ENCODE data around the gene SLC30A3. TPM values are rescaled to one million over a fixed set of nuclear protein-coding genes. Genes with fewer than 3 reads are reported as not detected.
A peak's percentile ranks its signal among the peaks of the same experiment; 100 is the strongest.

SLC30A3 gene
- total RNA-seq, 1 donor from 2014 or later = 9.4 TPM

DNA sequence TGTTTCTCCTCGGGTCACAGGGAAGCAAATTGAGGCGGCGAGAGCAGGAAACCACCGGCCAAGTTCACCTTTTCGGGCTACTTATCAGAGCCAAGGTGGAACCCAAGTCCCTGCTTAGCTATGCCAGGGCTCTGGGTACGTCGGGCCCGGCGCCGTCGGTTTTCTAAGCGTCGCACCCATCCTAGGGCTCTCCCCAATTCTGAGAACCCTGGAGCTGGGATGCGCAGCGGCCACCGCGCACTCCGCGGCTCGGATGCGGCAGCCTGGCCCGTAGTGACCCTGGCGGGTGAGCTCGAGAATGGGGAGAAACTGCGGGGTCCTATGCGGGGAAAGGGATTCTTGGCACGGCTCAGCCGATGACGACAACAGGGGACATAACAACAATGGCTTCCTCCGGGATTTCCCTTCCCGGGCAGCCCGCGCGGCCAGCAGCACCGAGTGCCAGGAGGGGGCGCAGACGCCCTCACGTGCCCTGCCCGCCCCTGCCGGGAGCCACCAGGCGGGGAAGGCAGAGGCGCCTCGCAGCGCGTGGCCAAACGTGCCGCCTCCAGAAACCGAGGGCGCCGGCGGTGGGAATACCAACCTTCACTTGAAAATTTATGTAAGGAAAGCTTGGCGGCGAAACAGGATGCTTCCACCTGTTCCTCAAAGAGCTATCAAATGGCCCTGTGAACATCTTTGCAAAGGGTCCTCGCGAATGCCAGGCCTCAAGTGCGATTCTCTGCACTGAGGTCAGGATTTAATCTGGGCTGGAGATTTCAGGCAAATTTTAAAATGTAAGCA is 2.1 kb upstream of the SLC30A3 start:
- intact Hi-C loops (cut with micrococcal nuclease) = no loop called here
- peak; percentile 85 for DNase-seq
- peak; percentile 76 for ATAC-seq

DNA sequence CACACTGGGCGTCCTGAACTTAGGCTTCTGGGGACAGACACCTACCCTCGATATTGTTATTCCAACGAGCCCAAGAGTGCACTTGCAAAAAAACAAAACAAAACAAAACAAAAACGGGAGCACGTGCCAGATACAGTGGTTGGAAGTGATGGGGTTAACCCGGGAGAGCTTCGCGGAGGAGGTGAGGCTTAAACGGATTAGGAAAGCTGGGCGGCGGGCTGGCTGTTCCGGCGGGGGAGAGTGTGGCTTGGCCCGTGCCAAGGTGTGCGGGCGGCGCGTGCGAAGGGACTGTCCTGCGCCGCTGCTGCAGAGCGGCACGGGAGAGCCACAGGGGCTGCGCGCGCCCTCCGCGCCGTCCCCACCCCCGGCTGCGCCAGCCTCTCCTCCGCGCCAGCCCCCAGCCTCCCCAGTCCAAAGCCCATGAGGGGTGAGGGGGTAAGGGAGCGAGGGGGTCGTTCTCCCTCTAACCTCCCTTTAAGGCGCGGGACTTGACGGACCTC is 1.5 kb upstream of the SLC30A3 start:
- ATAC-seq = peak; percentile 62
- intact Hi-C loops (cut with micrococcal nuclease) = no loop called here
- no peak for DNase-seq

DNA sequence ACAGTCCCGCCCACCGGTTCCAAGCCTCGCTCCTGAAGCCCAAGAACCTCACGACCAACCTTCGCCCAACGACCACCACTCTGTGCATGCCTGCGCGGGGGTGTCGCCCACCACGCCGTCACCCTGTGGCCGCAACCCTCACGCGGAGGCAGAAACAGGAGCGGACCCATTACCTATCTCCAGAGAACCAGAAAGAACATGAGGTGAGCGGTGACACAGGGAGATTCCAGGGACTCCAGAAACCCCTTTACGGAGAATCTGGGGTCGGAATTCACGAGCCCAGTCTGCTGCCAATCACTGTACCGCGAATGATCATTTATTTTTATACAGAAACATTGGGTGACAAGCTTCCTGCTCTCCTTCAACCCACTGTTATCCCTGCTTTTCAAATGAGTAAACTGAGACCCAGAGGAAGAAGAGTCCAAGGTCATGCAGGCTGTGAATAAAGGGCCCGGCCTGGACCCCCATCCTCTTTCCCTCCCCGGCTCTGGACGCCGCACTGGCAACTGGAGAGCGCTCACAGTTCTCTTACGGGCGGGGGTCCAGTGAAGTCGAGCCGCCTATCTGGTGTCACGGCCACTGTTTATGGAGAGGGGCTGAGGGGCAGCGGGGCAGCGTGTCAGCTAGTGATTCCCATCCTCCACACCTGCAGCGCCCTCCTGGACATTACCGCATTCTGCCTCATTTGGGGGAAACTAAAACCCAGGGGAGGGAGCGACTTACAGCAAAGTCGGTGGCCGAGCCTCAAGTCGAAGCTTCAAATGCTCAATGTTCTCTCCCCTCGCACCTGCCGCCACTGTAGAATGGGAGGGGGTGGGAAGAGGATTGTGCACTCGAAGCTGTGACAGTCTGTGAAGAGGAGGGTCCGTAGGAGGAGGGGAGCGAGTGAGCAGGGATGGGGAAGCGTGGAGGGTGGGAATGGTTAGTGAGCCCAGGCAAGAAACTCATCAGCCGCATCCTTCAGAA is 723 bp upstream of the SLC30A3 start:
- DNase-seq = no peak
- intact Hi-C loops (cut with micrococcal nuclease) = no loop called here
- no peak for ATAC-seq

DNA sequence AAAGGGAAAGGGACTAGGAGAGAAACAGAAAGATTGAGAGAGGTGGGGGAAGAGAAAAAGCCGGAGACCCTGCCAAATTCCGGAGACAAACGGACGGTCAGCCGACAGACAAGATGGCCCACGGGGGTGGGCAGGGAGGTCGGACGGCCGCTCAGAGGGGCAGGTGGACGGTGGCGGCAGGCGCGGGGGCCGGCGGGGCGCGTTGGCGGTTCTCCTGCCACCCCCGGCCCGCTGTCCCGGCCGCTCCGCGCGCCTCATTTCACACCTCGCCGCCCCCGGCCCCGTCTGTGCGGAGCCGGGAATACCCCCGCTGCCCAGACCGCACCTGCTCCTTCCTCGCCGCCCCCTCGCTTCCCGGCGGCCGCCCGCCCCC is 935 bp downstream of the SLC30A3 start:
- DNase-seq (no peak), ATAC-seq (no peak)
- intact Hi-C loops (cut with micrococcal nuclease) = no loop called here

DNA sequence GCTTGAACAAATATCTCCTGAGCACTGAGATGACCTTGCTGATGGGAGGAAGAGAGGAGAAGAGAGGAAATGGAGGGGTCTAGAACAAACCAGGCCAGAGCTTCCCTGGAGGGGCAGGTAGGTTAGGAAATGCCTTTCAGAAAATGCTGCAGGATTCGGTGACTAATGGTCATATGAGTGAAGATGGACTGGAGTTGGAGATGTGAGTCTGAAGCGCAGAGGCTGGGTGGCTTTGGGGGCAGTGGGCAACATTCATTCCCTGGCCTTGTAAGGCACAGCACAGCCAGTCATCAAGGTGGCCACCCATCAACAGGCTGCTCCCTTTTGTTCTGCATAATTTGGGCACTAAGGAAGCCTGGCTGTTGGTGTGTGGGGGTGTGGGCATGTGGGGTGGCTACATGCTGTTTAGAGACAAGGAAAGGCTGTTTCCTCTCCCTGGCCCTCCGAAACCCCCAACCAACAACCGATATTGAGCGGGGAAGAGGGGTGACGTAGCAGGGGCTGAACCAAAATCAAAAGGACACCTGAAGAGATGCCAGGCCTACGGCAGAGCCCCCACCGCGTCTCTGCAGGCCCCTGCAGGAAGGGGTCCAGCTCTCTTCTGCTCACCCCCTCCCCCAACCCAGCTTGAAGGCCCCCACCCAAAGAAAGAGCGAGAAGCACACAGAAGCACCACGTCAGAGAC is 1.5 kb downstream of the SLC30A3 start:
- ATAC-seq (no peak), DNase-seq (no peak)
- intact Hi-C loops (cut with micrococcal nuclease) = no loop called here

DNA sequence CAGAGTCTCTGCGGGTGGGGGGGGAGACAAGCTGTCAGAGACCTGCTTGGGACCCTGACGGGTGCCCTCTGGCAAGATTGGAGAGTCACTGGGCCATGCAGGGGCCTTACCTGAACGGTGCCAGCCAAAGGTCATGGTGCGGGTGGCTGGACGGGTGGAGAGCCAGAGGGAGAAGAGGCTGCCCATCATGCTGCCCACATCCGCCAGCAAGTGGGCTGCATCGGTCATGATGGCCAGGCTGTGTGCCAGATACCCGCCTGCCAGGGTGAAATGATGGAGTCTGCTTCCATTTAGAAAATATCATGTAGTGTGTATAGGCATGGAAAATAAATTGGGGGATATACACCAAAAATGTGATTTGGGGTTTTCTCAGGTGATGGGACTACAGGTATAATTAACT is 4.8 kb downstream of the SLC30A3 start:
- DNase-seq = no peak
- intact Hi-C loops (cut with micrococcal nuclease) = no loop called here

DNA sequence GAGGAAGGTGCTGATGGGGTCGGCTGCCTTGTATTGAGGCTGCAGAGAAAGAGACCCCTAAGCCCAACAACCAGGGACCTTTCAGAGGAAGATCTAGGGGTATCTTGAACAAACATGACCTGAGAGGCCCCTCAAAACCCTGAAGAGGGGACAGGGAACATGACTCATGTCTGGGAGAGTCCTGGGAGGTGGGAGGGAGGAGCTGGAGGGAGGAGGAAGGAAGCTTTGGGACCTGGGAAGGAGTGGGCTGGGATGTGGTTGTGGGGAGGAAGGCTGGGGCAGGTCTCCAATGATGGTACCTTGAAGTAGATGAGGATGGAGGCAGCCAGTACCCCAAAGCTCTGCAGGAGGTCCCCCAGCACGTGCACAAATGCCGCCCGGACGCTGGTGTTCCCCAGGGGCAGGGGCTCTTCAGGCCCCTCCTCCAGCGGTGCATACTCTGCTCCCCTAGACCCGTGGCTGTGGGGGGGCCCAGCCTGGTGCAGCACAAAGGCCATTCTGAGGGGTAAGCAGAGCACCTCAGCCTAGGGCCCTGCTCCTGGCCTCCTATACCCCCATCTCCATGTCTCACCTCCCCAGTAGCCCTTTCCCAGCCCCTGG is 5.9 kb downstream of the SLC30A3 start:
- intact Hi-C loops (cut with micrococcal nuclease) = no loop called here

More for the DNA sequence above, 4.8 kb downstream of the SLC30A3 start:
- ATAC-seq = no peak

DNA sequence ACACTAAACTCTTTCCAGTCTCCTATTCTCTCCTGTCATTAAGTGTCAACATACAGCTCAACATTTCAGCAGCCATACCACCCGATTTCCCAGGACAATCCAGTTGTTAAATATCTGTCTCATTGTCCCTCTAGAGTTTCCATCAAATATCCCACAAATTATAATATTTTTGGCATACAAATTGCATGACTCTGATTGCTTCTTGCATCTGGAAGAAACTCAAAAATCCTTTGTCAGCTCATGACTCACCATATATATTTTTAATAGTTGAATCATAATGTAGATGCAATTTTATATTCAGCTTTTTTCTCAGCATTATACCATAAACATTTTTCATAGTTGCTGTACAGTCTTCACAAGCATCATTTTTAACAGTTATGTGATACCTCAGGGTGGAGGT is 7.2 kb downstream of the SLC30A3 start:
- DNase-seq (no peak), ATAC-seq (no peak)
- intact Hi-C loops (cut with micrococcal nuclease) = no loop called here

More for the DNA sequence above, 5.9 kb downstream of the SLC30A3 start:
- DNase-seq = no peak
- no peak for ATAC-seq

DNA sequence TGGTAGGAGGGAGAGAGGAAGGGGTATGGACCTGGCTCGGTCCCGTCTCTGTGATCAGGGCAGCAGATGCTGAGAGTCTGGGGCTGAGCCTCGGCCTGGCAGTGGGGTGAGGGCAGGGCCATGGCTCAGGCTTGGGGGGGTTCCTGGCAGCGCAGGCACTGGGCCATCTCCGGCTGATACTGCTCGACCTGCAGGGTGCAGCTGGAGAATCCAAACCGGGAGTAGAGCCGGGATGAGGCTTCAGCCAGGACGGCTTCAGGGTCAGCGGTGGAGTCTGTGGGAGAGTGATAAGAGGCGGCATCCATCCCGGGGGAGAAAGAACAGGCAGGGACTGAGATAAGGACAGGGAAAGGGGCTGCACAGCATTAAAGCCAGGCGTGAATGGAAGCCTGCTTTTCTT is 7.7 kb downstream of the SLC30A3 start:
- ATAC-seq (peak; percentile 32), DNase-seq (no peak)
- intact Hi-C loops (cut with micrococcal nuclease) = no loop called here

DNA sequence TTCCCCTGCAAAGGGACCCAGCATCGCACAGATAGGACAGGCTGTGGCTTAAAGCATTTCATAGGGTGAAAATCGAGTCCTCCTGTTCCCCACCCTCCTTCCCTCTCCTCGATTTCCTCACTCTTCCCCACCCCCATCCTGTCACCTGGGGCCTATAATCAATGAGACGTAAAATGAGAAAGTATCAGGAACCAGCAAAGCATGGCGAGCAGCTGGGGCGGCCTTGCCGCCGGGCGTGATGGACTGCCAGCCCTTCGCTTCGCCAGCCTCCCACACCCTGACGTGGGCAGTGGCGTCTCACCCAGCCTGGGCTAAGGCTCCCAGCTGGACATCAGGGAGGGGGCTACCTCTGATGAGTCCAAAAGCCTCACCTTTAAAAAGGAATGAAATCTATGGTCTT is 11.1 kb downstream of the SLC30A3 start:
- intact Hi-C loops (cut with micrococcal nuclease) = no loop called here
- no peak for ATAC-seq
- DNase-seq = no peak

DNA sequence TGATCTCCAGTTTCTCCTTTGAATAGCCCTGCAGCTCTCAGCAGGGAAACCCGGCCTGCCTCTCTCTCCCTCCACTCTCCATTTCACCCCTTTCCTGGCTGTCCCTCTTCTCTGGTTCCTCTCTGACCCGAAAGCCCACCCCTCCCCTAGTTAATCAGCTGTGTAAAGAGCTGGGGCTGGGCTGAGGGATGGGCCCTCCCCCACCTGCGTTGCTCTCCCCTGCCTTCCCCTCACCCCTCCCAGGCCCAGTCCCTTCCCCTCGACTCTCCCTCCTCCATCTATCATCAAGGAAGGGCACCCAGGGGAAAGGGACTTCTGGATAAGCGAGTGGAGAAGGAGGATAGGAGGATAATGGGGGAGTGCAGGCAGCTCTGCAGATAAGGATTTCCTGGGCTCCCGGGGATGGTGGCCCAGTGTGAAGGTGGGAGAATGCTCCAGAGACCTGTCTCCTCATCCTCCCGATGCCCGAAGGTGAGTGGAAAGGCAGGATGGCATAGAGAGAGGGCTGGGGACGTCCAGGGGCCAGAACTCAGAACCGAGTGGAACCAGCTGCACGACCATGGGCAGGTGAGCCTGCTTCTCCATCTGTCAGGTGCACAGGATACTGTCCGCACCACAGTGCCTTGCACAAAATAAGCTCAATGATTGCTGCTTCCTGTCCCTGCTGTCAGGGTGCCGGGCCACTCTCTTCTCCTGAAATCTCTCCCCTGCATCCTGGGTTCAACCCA is 12.0 kb downstream of the SLC30A3 start:
- intact Hi-C loops (cut with micrococcal nuclease) = no loop called here
- DNase-seq (no peak), ATAC-seq (no peak)

DNA sequence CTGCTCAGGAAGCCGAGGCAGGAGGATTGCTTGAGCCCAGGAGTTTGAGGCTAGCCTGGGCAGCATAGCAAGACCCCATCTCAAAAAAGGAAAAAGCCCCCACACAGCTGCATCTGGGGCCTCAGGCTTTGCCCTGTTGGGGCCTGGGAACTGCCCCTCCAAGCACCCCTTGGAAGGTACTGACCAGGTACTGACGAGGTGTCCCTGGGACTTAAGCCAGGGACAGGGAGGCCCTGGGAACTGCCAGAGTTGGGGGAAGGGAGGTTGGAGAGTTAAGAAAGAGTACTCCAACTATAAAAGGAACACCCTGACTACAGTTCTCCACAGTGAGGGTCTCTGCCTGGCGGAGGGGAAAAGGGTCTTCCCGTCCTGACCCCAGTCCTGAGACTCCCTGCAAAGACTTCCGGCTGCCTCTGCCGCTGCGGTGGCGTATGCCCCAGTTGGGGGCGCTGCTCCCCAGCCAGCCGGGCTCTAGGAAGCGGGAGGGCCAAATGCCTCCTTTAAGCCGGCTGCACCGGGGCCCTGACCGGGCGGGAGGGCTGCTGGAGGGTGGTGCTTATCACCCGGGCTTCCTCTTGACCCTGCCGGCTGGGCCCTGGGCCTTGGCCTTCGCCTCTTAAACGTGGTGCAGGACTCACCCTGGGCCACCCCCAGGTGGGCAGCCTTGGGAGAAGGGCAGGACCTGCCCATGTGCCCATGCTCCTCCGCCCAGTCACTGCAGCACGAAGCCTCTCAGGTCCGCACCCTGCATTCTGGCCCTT is 12.8 kb downstream of the SLC30A3 start:
- peak; percentile 80 for DNase-seq
- intact Hi-C loops (cut with micrococcal nuclease) = no loop called here
- ATAC-seq = peak; percentile 84

DNA sequence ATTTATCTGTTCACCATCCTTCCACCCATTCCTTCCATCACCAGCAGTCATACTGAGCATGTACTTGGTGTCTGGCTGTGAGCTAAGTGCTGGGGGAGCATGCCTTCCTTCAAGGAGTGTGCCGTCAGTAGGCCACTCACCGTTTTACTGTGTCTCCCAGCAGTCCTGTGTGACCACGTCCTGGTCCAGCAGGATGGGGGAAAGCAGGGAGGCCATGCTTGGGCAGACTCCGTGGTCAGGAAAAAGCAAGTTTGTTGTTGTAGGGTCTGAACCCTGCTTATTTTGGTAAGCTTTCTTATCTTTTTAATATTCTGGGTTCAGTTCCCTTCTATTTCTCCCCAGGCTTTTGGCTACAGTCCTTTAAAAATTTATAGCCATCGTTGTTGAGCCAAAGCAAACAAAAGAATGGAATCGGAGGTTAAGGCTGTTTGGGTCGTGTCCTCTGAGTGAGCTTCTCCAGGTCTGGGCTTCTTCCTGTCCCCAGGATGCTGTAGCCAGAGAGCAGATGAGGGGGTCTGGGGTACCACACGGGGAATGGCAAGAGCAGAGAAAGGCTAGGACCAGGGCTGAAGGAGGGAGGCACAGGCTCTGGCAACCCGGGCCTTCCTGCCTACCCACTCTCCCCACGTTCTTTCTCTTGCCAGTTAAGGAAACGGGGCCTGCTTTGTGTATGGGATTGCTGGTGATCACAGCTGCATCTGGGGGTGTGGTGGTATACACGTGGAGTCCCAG is 13.5 kb downstream of the SLC30A3 start:
- ATAC-seq (no peak), DNase-seq (no peak)
- intact Hi-C loops (cut with micrococcal nuclease) = no loop called here

DNA sequence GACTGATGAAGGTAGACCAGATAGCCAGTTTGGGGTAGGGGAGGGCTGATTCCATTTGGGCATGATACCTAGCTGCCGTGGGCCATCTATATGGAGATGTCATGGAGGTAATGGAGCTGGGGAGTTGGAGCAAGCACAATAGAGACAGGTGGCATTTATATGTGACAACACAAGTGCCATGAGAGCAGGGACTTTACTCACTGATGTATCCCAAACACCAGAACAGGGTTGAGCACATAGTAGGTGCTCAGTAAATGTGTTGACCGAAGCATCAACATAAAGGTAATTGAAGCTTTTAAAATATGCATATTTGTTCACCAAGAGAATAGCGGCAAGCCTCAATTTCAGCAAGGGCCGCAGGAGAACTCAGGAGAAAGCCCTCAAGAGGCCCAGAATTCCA is 15.0 kb downstream of the SLC30A3 start:
- no peak for DNase-seq
- ATAC-seq = no peak
- intact Hi-C loops (cut with micrococcal nuclease) = no loop called here

DNA sequence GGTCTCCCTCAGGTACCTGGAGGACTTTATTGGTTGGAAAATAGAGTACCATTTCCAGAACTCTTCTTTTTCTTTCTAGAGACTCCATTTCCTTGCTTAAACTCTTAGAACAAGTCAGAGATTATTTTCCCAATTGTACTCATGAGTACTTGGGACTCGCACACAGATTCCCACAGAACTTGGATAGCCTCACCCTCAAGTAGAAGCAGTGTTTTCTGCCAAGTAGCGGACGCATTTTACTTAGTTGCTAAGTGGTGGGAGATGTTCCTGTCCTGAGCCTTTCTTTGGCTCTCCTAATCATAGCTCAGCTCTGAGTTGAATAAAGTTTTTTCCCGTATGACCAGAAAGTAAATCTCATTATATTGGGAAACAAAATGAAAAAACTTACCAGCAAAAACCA is 17.2 kb downstream of the SLC30A3 start:
- ATAC-seq (peak; percentile 11), DNase-seq (no peak)
- intact Hi-C loops (cut with micrococcal nuclease) = no loop called here

DNA sequence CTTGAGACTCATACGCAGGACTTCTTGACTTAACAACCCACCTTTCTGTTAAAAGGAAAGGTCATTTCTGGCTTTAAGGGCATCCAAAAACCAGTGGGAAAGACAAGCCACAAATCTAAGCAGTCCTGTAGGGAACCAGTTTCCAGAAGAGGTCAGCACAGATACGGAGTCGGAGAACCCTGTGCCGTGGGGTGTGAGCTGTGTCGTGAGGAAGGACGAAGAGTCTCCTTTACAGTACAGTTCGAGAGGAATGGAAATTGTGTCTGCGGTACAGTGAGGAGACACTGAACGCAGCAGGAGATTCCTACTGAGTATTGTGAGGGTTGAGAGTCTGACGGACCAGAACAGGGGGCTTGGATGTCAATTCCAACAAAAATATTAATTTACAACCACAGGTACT is 17.7 kb downstream of the SLC30A3 start:
- intact Hi-C loops (cut with micrococcal nuclease) = no loop called here
- no peak for DNase-seq

DNA sequence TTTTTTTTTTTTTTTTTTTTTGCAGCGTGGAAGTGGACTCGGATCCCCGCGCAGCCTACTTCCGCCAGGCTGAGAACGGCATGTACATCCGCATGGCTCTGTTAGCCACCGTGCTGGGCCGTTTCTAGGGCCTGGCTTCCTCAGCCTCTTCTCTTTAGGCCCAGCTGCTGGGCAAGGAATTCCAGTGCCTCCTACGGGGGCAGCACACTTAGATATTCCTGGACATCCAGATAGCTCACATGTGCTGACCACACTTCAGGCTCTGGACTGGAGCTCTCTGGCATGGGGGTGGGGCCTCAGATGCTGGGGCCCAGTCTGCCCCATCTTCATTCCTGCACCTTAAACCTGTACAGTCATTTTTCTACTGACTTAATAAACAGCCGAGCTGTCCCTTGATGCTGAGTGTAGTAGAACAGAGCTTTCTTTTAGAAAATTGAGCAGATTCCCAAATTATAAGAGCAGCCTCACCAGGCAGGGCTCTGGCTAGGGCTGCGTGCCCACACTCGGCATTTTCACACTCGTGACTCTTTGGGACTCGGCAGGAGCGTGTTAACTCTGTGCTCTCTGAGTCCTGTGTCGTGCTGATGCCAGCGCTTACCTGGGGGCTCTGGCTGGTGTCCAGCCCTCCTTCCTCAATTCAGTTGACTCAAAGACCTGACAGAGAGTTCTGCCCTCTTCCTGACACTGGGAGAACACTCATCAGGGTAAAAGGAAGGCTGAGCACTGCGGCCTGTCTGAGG is 19.3 kb downstream of the SLC30A3 start:
- intact Hi-C loops (cut with micrococcal nuclease) = no loop called here
- DNase-seq = no peak
- ATAC-seq = peak; percentile 60

More for the DNA sequence above, 17.7 kb downstream of the SLC30A3 start:
- peak; percentile 23 for ATAC-seq

All from left ventricle myocardium superior (tissue), 1 donor.